Sigmoid colon (tissue), 7 donors: Measurements from ENCODE around the gene WSB2. TPM values are rescaled to one million over a fixed set of nuclear protein-coding genes. Genes with fewer than 3 reads are reported as not detected.

Experiments used
- DNase-seq: peaks from one replicate; pipeline ENCODE4 v3.0.0-alpha.2; 2019
- H3K27ac ChIP-seq, 4 donors: fragments of 200-600 bp; sonication (generic); one replicate each; pipeline ENCODE4 v1.5.1; 2016 to 2019; ENCODE audit warnings: mild to moderate bottlenecking in 1 of 4
- H3K27me3 ChIP-seq, 3 donors: fragments of 200-600 bp; sonication (generic); one replicate each; pipeline ENCODE4 v1.5.1; 2019; ENCODE audit warnings: mild to moderate bottlenecking in 1 of 3
- H3K36me3 ChIP-seq, 4 donors: fragments of 200-600 bp; sonication (generic); one replicate each; pipeline ENCODE4 v1.5.1; 2016 to 2019
- H3K4me1 ChIP-seq, 4 donors: fragments of 200-600 bp; sonication (generic); one replicate each; pipeline ENCODE4 v1.5.1; 2017 to 2019
- H3K4me3 ChIP-seq, 4 donors: fragments of 200-600 bp; sonication (generic); one replicate each; pipeline ENCODE4 v1.5.1; 2017 to 2019; ENCODE audit warnings: mild to moderate bottlenecking in 2 of 4, moderate library complexity in 1 of 4
- H3K9me3 ChIP-seq, 4 donors: fragments of 200-600 bp in 3 of 4; sonication (generic) in 3 of 4; one replicate each; pipeline versions ENCODE4 v1.5.1 to v1.6.1; 2013 to 2019
- EP300 ChIP-seq, 4 donors: sonication (generic); formaldehyde crosslinking; IDR thresholded peaks; one replicate each; pipeline ENCODE4 v1.6.1; 2017; ENCODE audit warnings: antibody characterized with exemption in 4 of 4
- POLR2A ChIP-seq, 2 donors: fragments of 450-650 bp; IDR thresholded peaks; one replicate each; pipeline ENCODE4 v1.6.1; 2016; ENCODE audit warnings: antibody characterized with exemption in 2 of 2, mild to moderate bottlenecking in 2 of 2, moderate library complexity in 2 of 2
- POLR2AphosphoS5 ChIP-seq, 4 donors: sonication (generic); formaldehyde crosslinking; IDR thresholded peaks; one replicate each; pipeline ENCODE4 v1.6.1; 2017; ENCODE audit warnings: antibody characterized with exemption in 4 of 4
- WGBS, 2 donors: extraction: QIAGEN DNeasy Blood & Tissue Kit; methylation state at CpG; one replicate each; pipeline ENCODE4 v1.1.7; 2013; 5-methylcytosine and 5-hydroxymethylcytosine counted together
- intact Hi-C: fragments of 100-400 bp; cut with DNase I; formaldehyde crosslinking; loops from one replicate; pipeline ENCODE4 v1.15.1; 2023
- polyA plus RNA-seq, 3 donors: library from polyadenylated mRNA; stranded (reverse); fragments of 200-250 nt; gene quantifications; one replicate each; pipeline ENCODE4 v1.2.3, GENCODE V29; 2013
- total RNA-seq, 4 donors: library from RNA; depleted of rRNA; stranded (reverse); fragments of >200 nt; gene quantifications; one replicate each; pipeline ENCODE4 v1.1.0, GENCODE V29; 2016
- TF ChIP-seq, protein P1 (sequence below), 4 experiments: fragments of 450-650 bp in 3 of 4; fragments of 200-600 bp in 1 of 4; IDR thresholded peaks; one replicate each; pipeline ENCODE4 v1.5.1; 2016 to 2019; ENCODE audit warnings: antibody characterized with exemption in 4 of 4, mild to moderate bottlenecking in 3 of 4, moderate library complexity in 2 of 4
- donor health status: healthy with polysubstance abuse.
- donor health status: Bipolar disorder and iron deficiency.
- donor health status: healthy.

Gene WSB2
- total and polyA plus RNA-seq, 7 donors = 50.2 to 160 (median 60.3) TPM

DNA sequence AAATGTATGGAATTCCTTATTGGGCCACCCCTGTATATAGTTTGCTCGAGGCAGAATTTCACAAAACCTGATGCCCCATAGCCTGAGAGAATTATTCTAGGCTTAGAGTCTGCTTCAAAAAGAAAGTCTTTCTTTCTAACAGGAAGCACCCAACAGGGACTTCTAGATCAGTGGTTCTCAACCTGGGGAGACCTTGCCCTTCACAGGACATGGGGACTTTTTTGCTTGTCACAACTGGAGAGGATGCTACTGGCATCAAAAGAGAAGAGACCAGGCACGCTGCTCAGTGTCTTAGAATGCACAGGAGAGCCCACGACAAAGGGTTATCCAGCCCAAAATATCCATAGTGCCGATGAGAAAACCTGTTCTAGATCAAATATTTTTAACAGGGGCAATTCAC lies 18.9 kb downstream of the WSB2 start:
- TF ChIP-seq, protein P1, sequence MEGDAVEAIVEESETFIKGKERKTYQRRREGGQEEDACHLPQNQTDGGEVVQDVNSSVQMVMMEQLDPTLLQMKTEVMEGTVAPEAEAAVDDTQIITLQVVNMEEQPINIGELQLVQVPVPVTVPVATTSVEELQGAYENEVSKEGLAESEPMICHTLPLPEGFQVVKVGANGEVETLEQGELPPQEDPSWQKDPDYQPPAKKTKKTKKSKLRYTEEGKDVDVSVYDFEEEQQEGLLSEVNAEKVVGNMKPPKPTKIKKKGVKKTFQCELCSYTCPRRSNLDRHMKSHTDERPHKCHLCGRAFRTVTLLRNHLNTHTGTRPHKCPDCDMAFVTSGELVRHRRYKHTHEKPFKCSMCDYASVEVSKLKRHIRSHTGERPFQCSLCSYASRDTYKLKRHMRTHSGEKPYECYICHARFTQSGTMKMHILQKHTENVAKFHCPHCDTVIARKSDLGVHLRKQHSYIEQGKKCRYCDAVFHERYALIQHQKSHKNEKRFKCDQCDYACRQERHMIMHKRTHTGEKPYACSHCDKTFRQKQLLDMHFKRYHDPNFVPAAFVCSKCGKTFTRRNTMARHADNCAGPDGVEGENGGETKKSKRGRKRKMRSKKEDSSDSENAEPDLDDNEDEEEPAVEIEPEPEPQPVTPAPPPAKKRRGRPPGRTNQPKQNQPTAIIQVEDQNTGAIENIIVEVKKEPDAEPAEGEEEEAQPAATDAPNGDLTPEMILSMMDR (IDR thresholded peaks at IDR 0.05) = no peak
- TF ChIP-seq POLR2A (IDR thresholded peaks at IDR 0.05) = no peak
- no peak for TF ChIP-seq POLR2AphosphoS5 (IDR thresholded peaks at IDR 0.05)
- TF ChIP-seq EP300 (IDR thresholded peaks at IDR 0.05) = no peak
- 90 to 96% methylated on average over 4 of the region's 4 CpGs for WGBS, 2 donors
- Histone ChIP-seq H3K27me3 (no peaks in the 10 kb centered on the region), H3K4me3 (no peak overlapping the region), H3K4me1 (no peaks in the 10 kb centered on the region), H3K36me3 (peaks cover 15 to 86% (median 36%) of the 10 kb centered on the region in 4 donors), H3K9me3 (no peaks in the 10 kb centered on the region), H3K27ac (no peak overlapping the region)
- intact Hi-C loops = no loop called here
- no peak for DNase-seq

DNA sequence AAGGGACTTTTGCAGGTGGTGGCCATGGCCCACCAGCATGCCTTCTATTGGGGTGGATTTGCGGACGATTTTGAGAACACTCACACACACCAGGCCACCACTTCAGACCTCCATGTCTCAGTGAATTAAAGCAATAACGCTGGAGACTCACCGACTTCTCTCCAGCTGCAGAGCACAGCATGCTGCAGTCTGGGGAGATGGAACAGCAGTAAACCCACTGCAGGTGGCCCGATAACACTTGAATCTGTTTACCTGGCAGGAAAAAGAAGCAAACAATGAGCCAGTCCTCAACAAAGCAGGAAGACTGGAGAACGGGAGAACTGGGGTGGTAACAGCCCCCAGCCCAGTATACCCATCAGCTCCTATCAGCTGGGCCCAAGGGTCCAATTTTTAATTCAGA lies 22.8 kb downstream of the WSB2 start:
- Histone ChIP-seq H3K27ac (no peak overlapping the region), H3K4me3 (no peak overlapping the region), H3K9me3 (no peaks in the 10 kb centered on the region), H3K36me3 (peaks cover 19 to 99% (median 61%) of the 10 kb centered on the region in 4 donors), H3K4me1 (no peaks in the 10 kb centered on the region), H3K27me3 (no peaks in the 10 kb centered on the region)
- DNase-seq = no peak
- intact Hi-C loops = loop anchor here (10.0 kb wide), 1 partner anchor 163 kb away; no protein-coding TSS in a partner anchor
- 83 to 85% methylated on average over 6 of the region's 6 CpGs for WGBS, 2 donors
- TF ChIP-seq, protein P1 (IDR thresholded peaks at IDR 0.05) = no peak
- TF ChIP-seq EP300 (IDR thresholded peaks at IDR 0.05) (no peak), POLR2A (IDR thresholded peaks at IDR 0.05) (no peak), POLR2AphosphoS5 (IDR thresholded peaks at IDR 0.05) (no peak)

DNA sequence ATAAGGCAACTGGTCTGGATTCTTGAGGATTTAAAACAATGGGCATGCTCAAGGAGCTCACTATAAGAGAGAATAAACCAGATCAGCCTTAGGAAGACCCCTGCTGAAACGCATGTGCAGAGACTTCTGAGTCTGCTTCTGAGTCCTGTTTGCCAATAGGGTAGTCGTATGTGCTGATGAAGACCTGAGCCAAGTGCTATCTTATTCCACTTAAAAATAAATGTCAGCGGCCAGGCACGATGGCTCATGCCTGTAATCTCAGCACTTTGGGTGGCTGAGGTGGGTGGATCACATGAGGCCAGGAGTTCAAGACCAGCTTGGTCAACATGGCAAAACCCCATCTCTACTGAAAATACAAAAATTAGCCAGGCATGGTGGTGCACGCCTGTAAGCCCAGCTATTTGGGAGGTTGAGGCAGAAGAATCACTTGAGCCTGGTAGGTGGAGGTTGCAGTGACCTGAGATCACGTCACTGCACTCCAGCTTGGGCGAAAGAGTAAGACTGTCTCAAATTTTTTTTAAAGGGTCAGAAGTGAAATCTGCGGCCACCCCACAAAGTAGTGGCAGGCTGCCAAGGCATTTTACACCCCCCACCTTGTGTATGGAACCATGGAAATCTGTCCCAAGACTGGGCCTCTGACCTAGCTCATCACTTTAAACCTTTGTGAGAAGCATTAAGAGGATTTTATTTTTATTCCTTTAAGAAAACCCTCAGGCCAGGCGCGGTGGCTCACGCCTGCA lies 24.1 kb downstream of the WSB2 start:
- intact Hi-C loops = loop anchor here (10.0 kb wide), 1 partner anchor 162 kb away; no protein-coding TSS in a partner anchor
- no peaks in the 10 kb centered on the region for H3K27me3 ChIP-seq
- DNase-seq = no peak
- no peaks in the 10 kb centered on the region for H3K9me3 ChIP-seq
- peaks cover 13 to 99% (median 62%) of the 10 kb centered on the region in 4 donors for H3K36me3 ChIP-seq
- WGBS, 2 donors = 90 to 93% methylated on average over 11 of the region's 11 CpGs
- no peak overlapping the region for H3K4me3 ChIP-seq
- no peak overlapping the region for H3K27ac ChIP-seq
- no peaks in the 10 kb centered on the region for H3K4me1 ChIP-seq
- TF ChIP-seq POLR2AphosphoS5 (IDR thresholded peaks at IDR 0.05) (no peak), EP300 (IDR thresholded peaks at IDR 0.05) (no peak), POLR2A (IDR thresholded peaks at IDR 0.05) (no peak)
- TF ChIP-seq, protein P1 (IDR thresholded peaks at IDR 0.05) = no peak

DNA sequence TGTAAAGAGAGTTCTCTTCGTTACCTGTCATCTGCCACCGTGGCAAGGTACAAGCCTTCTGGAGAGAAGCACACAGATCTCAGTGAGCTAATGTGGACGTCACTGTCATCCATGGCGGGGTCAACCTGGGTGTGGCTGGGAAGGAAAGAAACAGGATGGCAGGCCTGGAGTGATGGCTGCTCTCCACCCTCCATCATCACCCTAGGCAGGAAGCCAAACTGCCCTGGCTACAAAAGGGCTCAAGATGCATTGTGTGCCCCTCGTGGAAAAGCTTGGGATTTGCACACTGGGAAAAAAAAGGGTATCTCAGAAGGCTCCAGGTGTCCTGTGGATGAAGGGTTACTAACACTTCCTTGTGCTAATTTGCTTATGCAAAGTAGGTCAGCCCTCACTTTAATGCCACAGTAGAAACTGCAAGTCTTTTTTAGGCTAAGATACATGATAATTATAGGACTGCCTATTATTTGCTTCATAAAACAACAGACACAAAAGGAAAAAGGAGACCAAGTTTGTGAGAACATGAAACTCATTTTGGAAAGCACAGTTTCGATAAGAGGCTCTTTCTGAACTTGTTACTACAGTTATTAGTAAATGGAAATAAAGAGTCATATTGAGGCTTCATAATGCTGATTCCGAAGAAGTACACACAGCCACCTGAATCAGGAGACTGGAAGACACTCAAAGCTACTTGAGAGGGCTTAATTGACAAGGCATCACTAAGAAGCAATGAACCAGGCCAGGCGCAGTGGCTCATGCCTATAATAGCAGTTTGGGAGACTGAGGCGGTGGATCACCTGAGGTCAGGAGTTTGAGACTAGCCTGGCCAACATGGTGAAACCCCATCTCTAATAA lies 25.6 kb downstream of the WSB2 start:
- Histone ChIP-seq H3K36me3 (peaks cover 11 to 100% (median 55%) of the 10 kb centered on the region in 4 donors), H3K4me1 (no peaks in the 10 kb centered on the region), H3K9me3 (no peaks in the 10 kb centered on the region), H3K27me3 (no peaks in the 10 kb centered on the region), H3K4me3 (no peak overlapping the region), H3K27ac (no peak overlapping the region)
- TF ChIP-seq POLR2A (IDR thresholded peaks at IDR 0.05) = no peak
- TF ChIP-seq, protein P1 (IDR thresholded peaks at IDR 0.05) = no peak
- no peak for TF ChIP-seq EP300 (IDR thresholded peaks at IDR 0.05)
- no peak for TF ChIP-seq POLR2AphosphoS5 (IDR thresholded peaks at IDR 0.05)
- whole genome bisulfite sequencing, 2 donors = 69 to 78% methylated on average over 9 of the region's 9 CpGs
- no peak for DNase-seq
- intact Hi-C loops = loop anchor here (10.0 kb wide), 1 partner anchor 161 kb away; no protein-coding TSS in a partner anchor
